GM18520 (cell line): ENCODE measurements around the gene RASGRF2.

Experiments used
- ATAC-seq: cut with Tn5 transposase; IDR thresholded peaks from one replicate; pipeline ENCODE4 v1.9.1; 2021; ENCODE audit not compliant: unreplicated experiment

RASGRF2 gene

DNA sequence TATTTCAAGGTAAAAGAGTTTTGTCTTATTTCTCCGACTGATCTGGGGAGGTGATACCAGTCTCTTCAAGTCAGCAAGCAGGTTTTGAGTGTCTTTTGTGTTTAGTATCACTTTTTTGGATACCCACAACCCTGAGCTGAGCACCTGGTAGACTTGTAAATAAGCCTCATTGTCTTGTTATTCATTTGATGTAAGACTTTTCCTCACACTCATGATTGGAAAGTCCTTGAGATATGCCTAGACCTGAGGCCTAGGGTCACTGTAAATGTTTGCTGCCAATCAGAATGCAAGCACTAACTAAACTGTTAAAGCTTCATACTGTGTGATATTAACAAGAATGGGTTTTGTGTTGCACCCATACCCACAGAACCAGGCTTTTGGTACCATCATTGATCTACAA lies 172.2 kb downstream of the RASGRF2 start:
- no peak for ATAC-seq

DNA sequence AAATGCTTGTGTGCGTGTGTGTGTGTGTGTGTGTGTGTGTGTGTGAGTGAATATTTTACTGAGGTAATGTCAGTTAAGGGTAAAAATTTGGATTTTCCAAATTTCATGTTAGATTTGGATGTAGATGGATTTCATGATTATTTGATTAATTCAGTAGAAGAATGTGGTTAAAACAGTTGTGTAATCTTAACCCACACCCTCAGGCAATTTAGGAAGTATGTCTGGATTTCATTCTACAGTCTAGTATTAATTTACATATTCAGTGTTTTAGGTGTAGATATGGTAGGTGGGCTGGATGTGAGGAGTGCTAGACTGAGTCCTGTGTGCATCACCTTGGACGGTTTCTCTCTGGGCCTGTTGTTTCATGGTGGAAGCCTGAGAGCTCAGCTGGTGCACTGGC lies 173.9 kb downstream of the RASGRF2 start:
- no peak for ATAC-seq

DNA sequence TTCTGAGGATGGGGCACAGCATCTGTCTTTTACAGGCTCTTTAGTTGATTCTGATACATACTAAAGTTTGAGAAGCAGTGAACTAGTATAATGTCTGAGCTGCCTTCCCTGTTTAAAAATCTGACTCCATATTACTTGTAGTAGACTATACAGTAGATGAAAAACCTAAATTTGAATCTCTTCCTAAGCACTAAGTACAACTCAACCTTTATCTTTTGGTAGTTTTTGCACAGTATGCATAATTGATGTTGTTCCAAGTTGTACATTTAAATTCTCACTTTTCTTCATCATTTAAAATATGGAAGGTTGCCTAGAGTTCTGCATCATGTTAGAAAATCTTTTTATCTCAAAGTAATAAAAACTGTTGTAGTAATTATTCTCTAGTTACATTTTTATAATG lies 174.4 kb downstream of the RASGRF2 start:
- ATAC-seq: no peak

DNA sequence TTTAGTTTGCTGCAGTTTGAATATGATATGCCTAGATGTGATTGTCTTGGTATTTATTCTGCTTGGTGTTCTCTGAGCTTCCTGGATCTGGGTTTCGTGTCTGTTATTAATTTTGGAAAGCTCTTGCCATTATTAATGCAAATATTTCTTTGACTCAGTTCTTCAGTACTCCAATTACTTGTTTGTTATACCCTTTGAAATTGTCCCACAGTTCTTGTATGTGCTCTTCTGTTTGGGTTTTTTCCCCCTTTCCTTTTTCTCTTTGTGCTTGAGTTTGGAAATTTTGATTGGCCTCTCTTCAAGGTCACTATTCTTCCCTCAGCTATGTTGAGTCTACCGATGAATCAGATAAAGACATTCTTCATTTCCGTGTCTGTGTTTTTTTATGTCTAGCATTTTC lies 176.4 kb downstream of the RASGRF2 start:
- no peak for ATAC-seq

DNA sequence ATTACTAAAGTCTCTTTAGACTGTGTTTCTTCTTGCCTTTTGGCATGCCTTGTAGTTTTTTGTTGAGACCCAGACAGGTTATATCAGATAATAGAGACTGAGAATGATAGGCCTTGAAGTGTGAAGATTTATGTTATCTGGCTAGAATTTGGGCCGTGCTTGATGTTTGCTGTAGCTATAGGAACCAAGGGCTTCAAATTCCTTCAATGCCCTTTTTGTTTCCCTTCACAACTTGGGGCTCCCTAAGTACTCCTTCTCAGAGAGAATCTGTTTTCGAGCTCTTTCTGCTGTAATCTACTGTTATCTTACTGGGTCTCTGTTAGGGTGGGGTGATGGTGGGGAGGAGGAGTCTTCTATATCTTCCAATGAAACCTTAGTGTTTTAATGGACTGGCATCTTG lies 177.7 kb downstream of the RASGRF2 start:
- ATAC-seq: no peak

DNA sequence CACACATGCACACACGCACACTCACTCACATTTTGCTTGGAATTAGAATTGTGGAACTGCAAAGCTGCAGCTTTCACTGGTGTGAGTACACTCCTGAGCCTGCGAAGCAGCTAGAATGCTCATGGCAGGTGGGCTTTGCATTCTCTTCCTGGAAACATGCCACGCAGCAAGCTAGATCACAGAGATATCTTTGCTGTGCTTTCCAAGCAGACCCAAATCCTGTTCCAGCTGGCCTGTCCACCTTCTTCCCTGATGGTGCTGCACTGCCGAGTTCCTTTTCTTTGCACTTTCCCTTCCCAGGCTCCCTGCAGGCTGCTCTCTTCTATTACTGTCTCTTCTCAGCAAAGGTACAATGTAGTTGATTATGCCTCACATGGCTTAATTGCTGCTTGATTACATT lies 180.3 kb downstream of the RASGRF2 start:
- no peak for ATAC-seq

DNA sequence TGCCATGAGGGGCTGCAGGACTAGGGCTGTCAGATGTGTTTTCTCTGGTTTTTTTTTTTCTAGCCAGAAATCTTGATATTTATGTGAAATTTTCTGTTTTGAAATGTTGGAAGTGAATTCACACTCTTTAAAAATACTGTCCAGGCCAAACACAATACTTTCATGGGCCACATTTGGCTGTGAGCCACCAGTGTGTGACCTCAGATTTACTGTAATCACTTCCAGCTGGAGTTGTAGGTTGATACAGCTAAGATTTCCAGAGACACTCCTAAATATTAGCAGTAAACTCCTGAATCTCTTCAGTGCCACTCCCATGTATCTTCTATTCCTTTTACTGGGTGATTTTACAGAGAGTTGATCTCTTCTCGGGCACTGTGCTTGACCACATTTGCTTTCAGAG lies 180.8 kb downstream of the RASGRF2 start:
- no peak for ATAC-seq

DNA sequence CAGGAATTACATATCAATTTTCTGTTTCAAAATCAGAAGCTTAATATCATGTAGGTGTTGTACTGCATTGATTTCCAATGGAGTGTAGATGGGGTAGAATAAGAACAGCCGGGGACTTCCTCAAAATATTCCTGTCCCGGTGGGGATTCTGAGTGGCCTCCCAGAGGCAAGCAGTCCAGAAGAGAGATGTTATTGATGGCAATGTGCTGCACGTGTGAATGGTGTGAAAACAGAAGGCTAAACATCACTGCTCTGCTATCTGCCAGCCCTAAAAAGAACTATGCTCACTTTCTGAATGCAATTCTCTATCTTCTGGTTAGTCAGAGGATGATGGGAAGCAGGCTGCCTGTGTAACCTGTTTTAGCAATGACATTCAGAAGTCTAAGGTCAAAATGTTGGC lies 181.9 kb downstream of the RASGRF2 start:
- no peak for ATAC-seq

DNA sequence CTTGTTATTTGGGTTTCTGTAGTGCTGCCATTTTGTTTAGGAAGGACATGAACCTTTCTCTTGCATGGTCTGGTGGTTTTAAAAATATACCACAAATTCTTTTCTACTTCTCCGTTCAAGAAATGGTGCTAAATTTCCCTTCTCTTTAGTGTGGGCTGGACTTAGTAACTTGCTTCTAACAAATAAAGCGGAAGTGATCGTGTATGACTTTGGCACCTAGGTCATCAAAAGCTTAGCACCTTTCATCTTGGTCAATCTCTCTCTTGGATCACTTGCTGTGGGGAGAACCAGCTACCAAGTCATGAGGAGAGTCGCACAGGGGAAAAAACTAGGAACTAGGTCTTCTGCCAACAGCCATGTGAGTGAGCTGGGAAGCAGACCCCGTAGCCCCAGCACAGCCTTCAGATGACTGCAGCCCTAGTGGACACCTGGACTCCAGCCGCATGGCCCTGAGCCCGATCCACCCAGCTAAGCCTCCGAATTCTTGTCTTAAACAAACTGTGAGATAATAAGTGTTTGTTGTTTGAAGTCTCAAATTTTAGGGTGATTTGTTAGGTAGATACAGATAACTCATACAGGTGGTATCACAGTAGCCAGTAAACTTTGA lies 185.3 kb downstream of the RASGRF2 start:
- ATAC-seq: no peak

DNA sequence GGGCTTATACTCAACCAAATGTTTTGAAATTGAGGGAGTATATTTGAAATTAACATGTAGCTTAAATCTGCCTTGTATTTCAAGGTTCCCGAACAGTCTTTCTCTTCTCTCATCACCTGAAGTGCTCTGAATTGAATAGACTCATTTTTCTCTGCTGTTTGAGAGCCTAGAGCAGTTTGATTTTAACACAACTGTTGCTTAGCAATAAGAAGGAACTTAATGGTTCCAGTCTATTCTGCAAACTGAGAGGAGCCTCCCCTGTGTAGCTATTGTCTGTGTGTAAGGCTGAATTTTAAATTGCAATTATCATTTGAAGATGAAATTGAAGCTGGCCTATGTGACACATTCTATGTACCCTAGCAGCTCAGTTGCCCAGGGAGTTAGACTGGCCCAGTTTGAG lies 185.9 kb downstream of the RASGRF2 start:
- ATAC-seq: no peak

DNA sequence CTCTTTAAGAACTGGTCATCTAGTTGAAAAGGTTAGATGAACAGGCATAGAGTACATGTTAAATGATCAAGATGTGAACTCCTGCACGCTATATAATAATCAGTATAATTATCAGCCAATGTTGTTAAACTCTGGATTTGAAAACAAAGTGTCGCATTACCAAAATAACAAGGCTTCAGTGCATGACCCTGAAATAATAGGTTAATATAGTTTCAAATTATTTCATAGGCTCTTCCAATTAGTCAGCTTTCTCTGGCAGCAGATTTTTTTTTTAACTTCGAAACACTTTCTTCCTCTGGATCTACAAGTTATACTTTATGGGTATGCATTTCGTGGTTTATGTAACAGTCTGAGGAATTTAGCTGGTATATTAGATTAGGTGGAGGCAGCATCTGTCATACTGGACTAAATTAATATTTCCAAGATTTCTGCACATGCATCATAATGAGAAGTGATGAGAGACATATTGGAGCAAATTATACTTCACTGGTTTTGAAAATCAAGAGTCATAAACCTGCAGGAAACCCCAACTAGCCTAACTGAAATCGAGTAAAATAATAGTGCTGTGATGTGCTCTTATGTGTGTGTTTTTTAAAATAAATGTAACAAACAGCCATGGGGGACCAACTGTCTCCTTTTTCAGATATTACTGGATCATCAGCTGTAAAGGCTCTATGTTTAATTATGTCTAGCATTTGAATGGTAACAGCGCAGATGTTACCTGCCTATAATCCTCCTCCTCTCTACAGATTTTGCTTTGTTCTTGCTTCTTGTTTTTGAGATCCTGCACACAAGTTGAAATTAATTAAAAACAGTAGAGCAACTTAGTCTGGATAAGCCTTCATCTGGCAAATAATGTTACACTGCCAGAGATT lies 187.1 kb downstream of the RASGRF2 start:
- ATAC-seq: no peak

DNA sequence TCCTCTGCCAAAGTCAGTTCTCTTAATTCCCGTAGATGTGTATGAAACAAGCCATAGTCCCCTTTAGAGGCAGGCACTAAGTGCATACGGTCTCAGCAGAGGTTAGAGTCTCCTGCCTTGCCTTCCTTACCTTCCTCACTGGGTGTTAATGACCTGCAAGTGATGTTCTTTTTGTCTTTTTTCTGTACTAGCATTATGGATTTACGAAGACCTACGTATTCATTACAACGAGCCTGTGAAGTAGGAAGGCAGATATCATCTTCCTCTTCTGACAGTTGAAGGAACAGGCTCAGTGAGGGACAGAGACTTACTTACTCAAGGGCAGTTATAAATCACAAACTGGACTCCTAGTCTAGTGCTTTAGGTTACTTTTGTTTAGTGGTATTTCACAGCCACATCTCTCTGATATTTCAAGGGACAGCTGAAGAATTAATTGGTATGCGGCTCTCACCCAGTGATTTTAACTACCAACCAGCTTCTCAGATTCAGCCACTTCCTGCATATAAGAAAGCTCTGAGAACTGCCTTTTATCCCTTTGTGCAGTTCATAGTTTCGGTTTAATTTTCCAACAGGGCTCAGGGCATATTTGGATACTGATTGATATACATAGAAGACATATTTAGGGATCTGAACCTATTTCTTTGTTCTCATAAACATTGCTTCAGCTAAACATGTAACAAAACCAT lies 187.9 kb downstream of the RASGRF2 start:
- no peak for ATAC-seq

DNA sequence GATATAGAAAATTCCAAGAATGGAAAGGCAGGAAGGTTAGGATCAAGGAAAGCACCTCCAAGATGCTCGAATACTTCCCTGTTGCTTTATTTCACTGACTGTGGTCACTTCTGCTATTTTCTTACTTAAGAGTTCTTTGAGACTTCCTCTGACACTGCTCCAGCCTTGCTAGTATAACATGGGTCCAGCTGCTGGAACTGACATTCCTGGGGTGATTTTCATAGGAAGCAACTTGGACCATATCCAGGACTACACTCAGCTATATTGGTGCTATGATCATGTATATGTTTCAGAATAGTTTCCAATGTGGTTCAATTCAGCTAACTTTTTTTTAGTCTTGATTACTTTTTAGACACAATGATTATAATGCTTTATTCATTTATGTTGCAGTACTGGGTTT lies 191.4 kb downstream of the RASGRF2 start:
- ATAC-seq: no peak

DNA sequence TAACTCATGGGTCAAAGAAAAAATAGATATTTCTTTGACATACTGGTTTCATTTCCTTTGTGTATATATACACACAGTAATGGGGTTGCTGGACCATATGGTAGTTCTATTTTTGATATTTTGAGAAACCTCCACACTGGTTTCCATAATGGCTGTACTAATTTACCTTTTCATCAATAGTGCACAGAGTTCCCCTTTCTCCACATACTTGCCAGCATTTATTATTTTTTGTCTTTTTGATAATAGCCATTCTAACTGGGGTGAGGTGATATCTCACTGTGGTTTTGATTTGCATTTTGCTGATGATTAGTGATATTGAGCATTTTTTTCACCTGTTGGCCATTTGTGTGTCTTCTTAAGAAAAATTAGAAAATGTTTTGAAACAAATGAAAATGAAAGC lies 194.6 kb downstream of the RASGRF2 start:
- ATAC-seq: no peak

DNA sequence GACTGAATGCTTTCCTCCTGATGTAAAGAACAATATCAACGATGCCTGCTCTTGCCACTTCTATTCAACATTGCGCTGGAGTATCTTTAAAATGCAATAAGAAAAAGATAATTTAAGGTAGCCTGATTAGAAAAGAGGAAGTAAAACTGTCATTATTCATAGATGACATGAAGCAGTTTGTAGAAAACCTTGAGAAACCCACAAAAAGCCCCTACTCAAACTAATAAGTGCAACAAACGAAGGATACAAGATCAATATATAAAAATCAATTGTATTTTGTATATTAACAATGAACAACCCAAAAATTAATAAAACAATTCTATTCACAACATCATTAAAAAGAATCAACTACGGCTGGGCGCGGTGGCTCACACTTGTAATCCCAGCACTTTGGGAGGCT lies 196.6 kb downstream of the RASGRF2 start:
- ATAC-seq: no peak

DNA sequence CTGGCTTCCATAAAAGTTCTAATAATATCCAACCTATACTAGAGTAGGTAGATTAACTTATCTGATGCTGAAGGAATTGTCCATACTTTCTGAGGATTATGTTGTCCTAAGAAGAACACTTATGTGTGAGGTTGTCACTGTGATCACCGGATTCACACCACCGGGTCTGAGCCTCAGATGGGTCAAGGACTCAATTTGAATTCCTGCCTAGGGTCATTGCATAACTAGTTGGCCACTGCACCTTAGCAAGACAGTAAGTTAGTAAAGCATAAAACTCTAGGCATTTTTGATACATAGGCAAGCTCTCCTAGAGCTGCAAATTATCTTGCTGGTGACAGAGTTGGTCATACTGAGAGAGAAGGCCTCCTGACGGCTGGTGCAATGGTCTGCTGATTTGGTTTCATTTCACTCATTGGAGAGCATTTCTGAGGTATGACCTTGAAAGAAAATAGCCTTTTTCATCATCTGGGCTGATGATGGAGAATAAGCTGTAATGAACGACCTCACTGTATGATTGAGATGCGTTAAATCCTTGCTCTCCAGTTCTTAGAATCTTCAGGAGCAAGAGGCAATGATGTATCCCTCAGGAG lies 200.9 kb downstream of the RASGRF2 start:
- ATAC-seq: peak; percentile 68

DNA sequence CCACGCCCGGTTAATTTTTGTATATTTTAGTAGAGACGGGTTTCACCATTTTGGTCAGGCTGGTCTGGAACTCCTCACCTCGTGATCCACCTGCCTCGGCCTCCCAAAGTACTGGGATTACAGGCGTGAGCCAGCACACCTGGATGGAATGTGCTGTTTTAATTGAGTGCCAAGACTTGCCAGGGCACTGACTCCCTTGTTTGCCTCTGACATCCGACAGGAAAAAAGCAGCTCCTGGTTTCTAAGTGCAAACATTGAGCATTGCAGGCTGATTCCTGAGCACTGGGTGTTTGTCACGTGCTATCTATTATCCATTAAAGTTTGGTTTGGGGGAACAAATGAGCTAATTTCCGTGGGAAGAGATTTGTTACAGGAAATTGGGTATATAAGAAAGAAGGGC lies 202.3 kb downstream of the RASGRF2 start:
- ATAC-seq: no peak

DNA sequence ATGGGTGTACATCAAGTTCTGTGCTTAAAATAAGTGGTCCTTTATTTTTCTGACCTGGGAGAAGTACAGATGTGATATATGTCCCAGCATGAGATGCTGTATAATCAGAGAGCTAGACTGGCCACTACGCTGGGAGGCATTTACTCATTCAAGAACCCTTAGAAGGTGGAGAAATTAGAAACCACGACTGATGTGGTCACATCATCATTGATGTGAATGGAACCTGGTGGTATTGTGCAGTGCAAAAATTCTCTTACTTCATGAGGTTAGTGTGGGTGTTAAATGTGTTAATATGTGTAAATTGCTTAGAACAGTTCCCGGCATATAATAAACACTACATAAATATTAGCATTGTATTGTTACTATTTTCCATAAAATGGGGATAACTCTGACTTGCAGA lies 203.5 kb downstream of the RASGRF2 start:
- ATAC-seq: no peak

DNA sequence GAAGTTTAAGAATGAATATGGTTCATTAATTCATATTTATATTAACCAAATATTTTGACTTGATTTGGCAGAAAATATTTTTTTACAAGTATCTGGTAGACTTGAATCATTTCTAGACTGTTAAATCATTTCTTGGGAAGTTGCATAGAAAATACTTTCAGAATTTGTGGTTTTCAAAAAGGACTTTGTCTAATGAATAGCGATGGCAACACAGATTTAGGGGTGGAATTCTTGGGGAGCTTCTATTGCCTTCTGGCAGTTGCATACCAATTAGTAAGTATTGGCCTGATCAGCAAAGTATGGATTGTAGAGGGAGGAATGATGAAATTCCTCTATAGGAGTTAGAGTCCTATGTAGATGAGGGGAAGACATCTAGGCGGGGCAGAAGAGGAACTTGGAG lies 204.3 kb downstream of the RASGRF2 start:
- no peak for ATAC-seq

DNA sequence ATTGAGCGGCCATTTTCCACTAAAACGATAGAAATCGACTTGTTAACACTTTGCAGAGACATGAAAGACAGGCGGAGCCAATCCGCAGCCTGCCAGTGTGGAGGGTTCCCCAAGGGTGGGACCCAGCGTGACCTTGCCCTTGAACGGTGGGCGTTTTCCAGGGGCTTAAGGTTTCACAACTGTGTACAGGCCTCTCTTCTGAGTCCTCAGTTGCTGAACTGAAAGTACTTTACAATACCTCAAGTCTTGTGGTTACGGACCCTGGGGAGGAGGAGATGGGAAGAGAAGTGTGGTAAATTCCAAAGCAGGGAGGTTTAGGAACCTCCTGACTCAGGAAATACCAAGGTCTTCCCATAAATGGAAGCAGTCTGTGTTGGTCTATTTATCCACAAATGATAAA lies 204.8 kb downstream of the RASGRF2 start:
- no peak for ATAC-seq

DNA sequence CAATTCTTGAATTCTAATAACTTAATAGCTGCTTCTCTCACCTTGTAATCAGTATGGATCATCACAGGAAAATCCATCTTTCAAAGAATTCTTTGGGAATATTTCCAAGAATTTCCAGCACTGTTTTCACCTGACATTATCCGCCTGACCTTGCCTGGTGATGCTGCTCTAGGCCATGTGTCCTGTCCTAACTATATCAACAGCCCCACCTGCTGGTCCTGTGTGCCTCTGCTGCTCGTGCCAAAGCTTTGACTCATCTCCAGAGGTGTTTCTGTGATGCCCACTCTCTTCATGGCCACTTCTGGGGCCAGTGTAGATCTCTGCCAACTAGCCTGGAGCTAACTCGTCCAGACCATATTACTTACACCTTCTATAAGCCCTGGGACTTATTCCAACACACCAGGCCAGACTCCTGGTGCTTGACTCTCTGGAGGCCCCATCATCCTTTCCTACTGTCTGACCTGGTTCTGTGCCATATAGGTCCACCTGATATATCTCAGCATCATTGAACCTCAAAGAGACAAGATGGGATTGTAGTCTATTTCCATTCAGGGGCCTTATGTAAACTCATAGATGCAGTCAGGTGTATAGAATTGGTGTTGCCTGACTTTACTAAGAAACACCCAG lies 205.4 kb downstream of the RASGRF2 start:
- ATAC-seq: no peak
